GM20000 (cell line): ENCODE data around the gene PIGX.

Experiments
- DNase-seq: peaks from one replicate; pipeline ENCODE4 v3.0.0; 2012; ENCODE audit warnings: low spot score
- CTCF ChIP-seq: IDR thresholded peaks from 2 replicates; pipeline ENCODE4 v1.5.1; 2012; ENCODE audit warnings: mild to moderate bottlenecking, control low read depth; ENCODE audit errors: extremely low read depth, missing control alignments

Gene PIGX

GRCh38 chr3:196749125-196749524 lies 36.9 kb downstream of the PIGX start:
- TF ChIP-seq CTCF, result no peak
- no peak for DNase-seq

GRCh38 chr3:196753201-196753600 lies 41.0 kb downstream of the PIGX start:
- TF ChIP-seq CTCF, result no peak

GRCh38 chr3:196754091-196754981 lies 42.2 kb downstream of the PIGX start:
- no peak for TF ChIP-seq CTCF
- DNase-seq, result no peak

More at GRCh38 chr3:196753201-196753600, 41.0 kb downstream of the PIGX start:
- no peak for DNase-seq

GRCh38 chr3:196756732-196757131 lies 44.6 kb downstream of the PIGX start:
- TF ChIP-seq CTCF, result no peak
- no peak for DNase-seq

- DNase-seq, result no peak
These were observed 45.9 kb downstream of the PIGX start for GRCh38 chr3:196757876-196758739.

GRCh38 chr3:196763179-196763578 lies 51.0 kb downstream of the PIGX start:
- DNase-seq, result no peak
- TF ChIP-seq CTCF, result no peak

More at GRCh38 chr3:196757876-196758739, 45.9 kb downstream of the PIGX start:
- TF ChIP-seq CTCF, result no peak

GRCh38 chr3:196765454-196765853 lies 53.3 kb downstream of the PIGX start:
- no peak for DNase-seq
- TF ChIP-seq CTCF, result no peak
